HCT116 (cell line): ENCODE results near the gene ACER1. TPM values are rescaled to one million over a fixed set of nuclear protein-coding genes. Genes with fewer than 3 reads are reported as not detected.

Experiments
- ATAC-seq: fragments of 200-7000 bp; cut with Tn5 transposase; 2 replicates; pipeline ENCODE4 v1.9.1; 2020; ENCODE audit warnings: mild to moderate bottlenecking, moderate library complexity
- BruUV-seq: library from RNA; stranded (reverse); fragments of 400-500 nt; replicated peaks from 2 replicates; lab custom pipeline; 2021; lab: Mats Ljungman, UMichigan
- CTCF ChIA-PET: fragments of 300-600 bp; sonication (Branson Sonifier 250); formaldehyde crosslinking; loops from one replicate; lab custom pipeline; 2021; ENCODE audit warnings: antibody characterized with exemption; lab: Charles Lee
- POLR2A ChIA-PET: fragments of 300-600, 350-600 bp; sonication (Branson Sonifier 250); formaldehyde crosslinking; loops from one replicate; lab custom pipeline; 2021; ENCODE audit warnings: antibody characterized with exemption; lab: Charles Lee
- RAD21 ChIA-PET, 2 experiments: fragments of 300-600 bp; sonication (Branson Sonifier 250); formaldehyde crosslinking; loops; one replicate each; lab custom pipeline; 2023; ENCODE audit warnings: low total read pairs in 2 of 2; ENCODE audit not compliant: uncharacterized antibody in 2 of 2, unreplicated experiment in 2 of 2, low non-redundant PET in 1 of 2; lab: Charles Lee
- DNase-seq: peaks from one replicate; pipeline ENCODE4 v3.0.0-alpha.2; 2010; ENCODE audit warnings: low read depth, low spot score
- H2AFZ ChIP-seq: fragments of 200-600 bp; shearing (Covaris generic), sonication (generic); 2 replicates; pipeline ENCODE4 v1.6.1; 2017; ENCODE audit warnings: low read depth, mixed run types, mixed read lengths, antibody characterized with exemption, low read length; ENCODE audit not compliant: poor library complexity, severe bottlenecking
- H3K27ac ChIP-seq: 2 replicates; pipeline ENCODE4 v1.5.1; 2012; ENCODE audit warnings: low read depth, low read length
- H3K27me3 ChIP-seq: fragments of 200-600 bp; sonication (generic); 2 replicates; pipeline ENCODE4 v1.6.1; 2016; ENCODE audit warnings: mixed run types, low read length, mixed read lengths; ENCODE audit not compliant: insufficient read depth
- H3K36me3 ChIP-seq, 2 experiments: fragments of 200-500 bp in 1 of 2; fragments of 200-600 bp in 1 of 2; sonication (Bioruptor generic) in 1 of 2; sonication (generic) in 1 of 2; 2 replicates each; pipeline versions ENCODE4 v1.5.1 to v1.6.1; 2014 to 2016; ENCODE audit warnings: low read length in 2 of 2, inconsistent platforms in 1 of 2, mixed read lengths in 1 of 2, mixed run types in 1 of 2; ENCODE audit not compliant: insufficient read depth in 2 of 2, control insufficient read depth in 1 of 2
- H3K4me1 ChIP-seq, 2 experiments: fragments of 200-600 bp in 1 of 2; sonication (generic) in 1 of 2; 2 replicates each; pipeline versions ENCODE4 v1.5.1 to v1.6.1; 2012 to 2017; ENCODE audit warnings: low read length in 2 of 2, inconsistent platforms in 1 of 2, mild to moderate bottlenecking in 1 of 2, mixed read lengths in 1 of 2, mixed run types in 1 of 2, moderate library complexity in 1 of 2; ENCODE audit not compliant: insufficient read depth in 2 of 2, control insufficient read depth in 1 of 2
- H3K4me2 ChIP-seq: fragments of 200-600 bp; sonication (generic); 2 replicates; pipeline ENCODE4 v1.6.1; 2017; ENCODE audit warnings: mixed run types, low read length, mixed read lengths
- H3K4me3 ChIP-seq, 2 experiments: fragments of 200-600 bp in 1 of 2; sonication (generic) in 1 of 2; replicated peaks in 1 of 2; 2 replicates each; pipeline ENCODE4 v1.5.1; 2011 to 2016; ENCODE audit warnings: low read length in 2 of 2, control low read depth in 1 of 2, low read depth in 1 of 2, mild to moderate bottlenecking in 1 of 2, mixed read lengths in 1 of 2, mixed run types in 1 of 2
- H3K79me2 ChIP-seq: fragments of 200-600 bp; sonication (generic); 2 replicates; pipeline ENCODE4 v1.6.1; 2017; ENCODE audit warnings: mild to moderate bottlenecking, mixed run types, low read length, moderate library complexity, mixed read lengths; ENCODE audit not compliant: insufficient read depth
- H3K9ac ChIP-seq: fragments of 200-600 bp; sonication (generic); 2 replicates; pipeline ENCODE4 v1.6.1; 2016; ENCODE audit warnings: low read length, mixed read lengths
- H3K9me2 ChIP-seq: fragments of 200-600 bp; sonication (generic), shearing (Covaris generic); 2 replicates; pipeline ENCODE4 v1.6.1; 2017; ENCODE audit warnings: mixed run types, mild to moderate bottlenecking, moderate library complexity; ENCODE audit not compliant: insufficient read depth
- H3K9me3 ChIP-seq, 2 experiments: fragments of 200-500 bp in 1 of 2; fragments of 200-600 bp in 1 of 2; sonication (Bioruptor generic) in 1 of 2; sonication (generic) in 1 of 2; 2 replicates each; pipeline ENCODE4 v1.6.1; 2014 to 2017; ENCODE audit warnings: low read length in 2 of 2, mixed read lengths in 2 of 2, inconsistent platforms in 1 of 2, low read depth in 1 of 2, mild to moderate bottlenecking in 1 of 2, mixed run types in 1 of 2, moderate library complexity in 1 of 2; ENCODE audit not compliant: control insufficient read depth in 1 of 2, insufficient read depth in 1 of 2
- H4K20me1 ChIP-seq: fragments of 200-600 bp; sonication (generic), shearing (Covaris generic); 2 replicates; pipeline ENCODE4 v1.6.1; 2017; ENCODE audit warnings: mixed run types, mild to moderate bottlenecking, moderate library complexity; ENCODE audit not compliant: insufficient read depth
- CBX3 ChIP-seq: IDR thresholded peaks from 2 replicates; pipeline ENCODE4 v1.6.1; 2012; ENCODE audit warnings: low read depth
- JUND ChIP-seq: IDR thresholded peaks from 2 replicates; pipeline ENCODE4 v1.6.1; 2012
- SIN3A ChIP-seq: IDR thresholded peaks from 2 replicates; pipeline ENCODE4 v1.6.1; 2012; ENCODE audit warnings: low read depth
- SP1 ChIP-seq: IDR thresholded peaks from 2 replicates; pipeline ENCODE4 v1.6.1; 2012; ENCODE audit warnings: low read depth
- intact Hi-C: fragments of 100-400 bp; cut with micrococcal nuclease; formaldehyde crosslinking; loops from 2 replicates; pipeline ENCODE4 v1.10.0; 2022
- total RNA-seq: library from RNA; stranded (reverse); gene quantifications from one replicate; pipeline ENCODE4 v1.2.1, GENCODE V29; 2021; ENCODE audit not compliant: unreplicated experiment
- TF ChIP-seq, protein P1 (sequence below): IDR thresholded peaks from 2 replicates; pipeline ENCODE4 v1.6.1; 2012; ENCODE audit warnings: low read depth
- TF ChIP-seq, protein P2 (sequence below): IDR thresholded peaks from 2 replicates; pipeline ENCODE4 v1.6.1; 2012
- TF ChIP-seq, protein P3 (sequence below), 3 experiments: fragments of 200-600 bp in 1 of 3; sonication (generic) in 1 of 3; IDR thresholded peaks in 2 of 3; conservative IDR thresholded peaks in 1 of 3; 2 replicates each; pipeline ENCODE4 v1.5.1; 2012 to 2017; ENCODE audit warnings: low read depth in 2 of 3, low read length in 2 of 3, antibody characterized with exemption in 1 of 3, borderline replicate concordance in 1 of 3, control low read depth in 1 of 3, mild to moderate bottlenecking in 1 of 3, mixed read lengths in 1 of 3, mixed run types in 1 of 3, moderate library complexity in 1 of 3; ENCODE audit not compliant: insufficient read depth in 1 of 3

Gene ACER1
- total RNA-seq, 1 experiment from 2014 or later, result not detected

- no peak for DNase-seq
- H3K4me1 ChIP-seq, result peaks cover 8 to 13% of the 10 kb centered on the region in 2 experiments
- no peaks in the 10 kb centered on the region for H4K20me1 ChIP-seq
- no peaks in the 10 kb centered on the region for H3K27me3 ChIP-seq
- H3K27ac ChIP-seq, result no peak overlapping the region; the same call in 1 of the 2 replicates
- peaks cover 64% of the 10 kb centered on the region for H3K79me2 ChIP-seq
- intact Hi-C loops, result no loop called here
- TF ChIP-seq CBX3 (no peak), JUND (no peak), SIN3A (no peak), SP1 (no peak)
- TF ChIP-seq, protein P1, sequence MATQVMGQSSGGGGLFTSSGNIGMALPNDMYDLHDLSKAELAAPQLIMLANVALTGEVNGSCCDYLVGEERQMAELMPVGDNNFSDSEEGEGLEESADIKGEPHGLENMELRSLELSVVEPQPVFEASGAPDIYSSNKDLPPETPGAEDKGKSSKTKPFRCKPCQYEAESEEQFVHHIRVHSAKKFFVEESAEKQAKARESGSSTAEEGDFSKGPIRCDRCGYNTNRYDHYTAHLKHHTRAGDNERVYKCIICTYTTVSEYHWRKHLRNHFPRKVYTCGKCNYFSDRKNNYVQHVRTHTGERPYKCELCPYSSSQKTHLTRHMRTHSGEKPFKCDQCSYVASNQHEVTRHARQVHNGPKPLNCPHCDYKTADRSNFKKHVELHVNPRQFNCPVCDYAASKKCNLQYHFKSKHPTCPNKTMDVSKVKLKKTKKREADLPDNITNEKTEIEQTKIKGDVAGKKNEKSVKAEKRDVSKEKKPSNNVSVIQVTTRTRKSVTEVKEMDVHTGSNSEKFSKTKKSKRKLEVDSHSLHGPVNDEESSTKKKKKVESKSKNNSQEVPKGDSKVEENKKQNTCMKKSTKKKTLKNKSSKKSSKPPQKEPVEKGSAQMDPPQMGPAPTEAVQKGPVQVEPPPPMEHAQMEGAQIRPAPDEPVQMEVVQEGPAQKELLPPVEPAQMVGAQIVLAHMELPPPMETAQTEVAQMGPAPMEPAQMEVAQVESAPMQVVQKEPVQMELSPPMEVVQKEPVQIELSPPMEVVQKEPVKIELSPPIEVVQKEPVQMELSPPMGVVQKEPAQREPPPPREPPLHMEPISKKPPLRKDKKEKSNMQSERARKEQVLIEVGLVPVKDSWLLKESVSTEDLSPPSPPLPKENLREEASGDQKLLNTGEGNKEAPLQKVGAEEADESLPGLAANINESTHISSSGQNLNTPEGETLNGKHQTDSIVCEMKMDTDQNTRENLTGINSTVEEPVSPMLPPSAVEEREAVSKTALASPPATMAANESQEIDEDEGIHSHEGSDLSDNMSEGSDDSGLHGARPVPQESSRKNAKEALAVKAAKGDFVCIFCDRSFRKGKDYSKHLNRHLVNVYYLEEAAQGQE, result no peak
- TF ChIP-seq, protein P2, sequence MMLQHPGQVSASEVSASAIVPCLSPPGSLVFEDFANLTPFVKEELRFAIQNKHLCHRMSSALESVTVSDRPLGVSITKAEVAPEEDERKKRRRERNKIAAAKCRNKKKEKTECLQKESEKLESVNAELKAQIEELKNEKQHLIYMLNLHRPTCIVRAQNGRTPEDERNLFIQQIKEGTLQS, result no peak
- TF ChIP-seq, protein P3, sequence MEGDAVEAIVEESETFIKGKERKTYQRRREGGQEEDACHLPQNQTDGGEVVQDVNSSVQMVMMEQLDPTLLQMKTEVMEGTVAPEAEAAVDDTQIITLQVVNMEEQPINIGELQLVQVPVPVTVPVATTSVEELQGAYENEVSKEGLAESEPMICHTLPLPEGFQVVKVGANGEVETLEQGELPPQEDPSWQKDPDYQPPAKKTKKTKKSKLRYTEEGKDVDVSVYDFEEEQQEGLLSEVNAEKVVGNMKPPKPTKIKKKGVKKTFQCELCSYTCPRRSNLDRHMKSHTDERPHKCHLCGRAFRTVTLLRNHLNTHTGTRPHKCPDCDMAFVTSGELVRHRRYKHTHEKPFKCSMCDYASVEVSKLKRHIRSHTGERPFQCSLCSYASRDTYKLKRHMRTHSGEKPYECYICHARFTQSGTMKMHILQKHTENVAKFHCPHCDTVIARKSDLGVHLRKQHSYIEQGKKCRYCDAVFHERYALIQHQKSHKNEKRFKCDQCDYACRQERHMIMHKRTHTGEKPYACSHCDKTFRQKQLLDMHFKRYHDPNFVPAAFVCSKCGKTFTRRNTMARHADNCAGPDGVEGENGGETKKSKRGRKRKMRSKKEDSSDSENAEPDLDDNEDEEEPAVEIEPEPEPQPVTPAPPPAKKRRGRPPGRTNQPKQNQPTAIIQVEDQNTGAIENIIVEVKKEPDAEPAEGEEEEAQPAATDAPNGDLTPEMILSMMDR (IDR thresholded peaks at IDR 0.05 in 2 of 3, conservative IDR thresholded peaks at IDR 0.05 in 1 of 3; ENCODE audit: borderline replicate concordance in 1 of 3, insufficient read depth in 1 of 3, low read depth in 2 of 3, low read length in 2 of 3), result no peak
- TF ChIP-seq, all 23 proteins: peak for 0
- Histone ChIP-seq H2AFZ (no peak overlapping the region), H3K9me2 (no peaks in the 10 kb centered on the region), H3K4me3 (peak overlapping the region; percentile 90 to 92; a peak in 3 of 4 replicates), H3K9ac (no peak overlapping the region), H3K9me3 (no peaks in the 10 kb centered on the region), H3K36me3 (peaks cover 7 to 8% of the 10 kb centered on the region in 2 experiments; a peak in 2 of 4 replicates), H3K4me2 (peak overlapping the region; percentile 97)
- ATAC-seq, result no peak
- RAD21 ChIA-PET, result no interaction called here
- CTCF ChIA-PET, result no interaction called here
- no TSS peak for BruUV-seq
- POLR2A ChIA-PET, result no interaction called here
These were observed 55.4 kb downstream of the ACER1 start for GRCh38 chr19:6278051-6278450.
